ENCODE data around the gene GSG1L.
"Not testable (repeated sequence)": the region's sequence is repeated elsewhere in the genome, so short reads cannot be mapped to it uniquely, and the experiment has no call there.

Gene GSG1L

DNA sequence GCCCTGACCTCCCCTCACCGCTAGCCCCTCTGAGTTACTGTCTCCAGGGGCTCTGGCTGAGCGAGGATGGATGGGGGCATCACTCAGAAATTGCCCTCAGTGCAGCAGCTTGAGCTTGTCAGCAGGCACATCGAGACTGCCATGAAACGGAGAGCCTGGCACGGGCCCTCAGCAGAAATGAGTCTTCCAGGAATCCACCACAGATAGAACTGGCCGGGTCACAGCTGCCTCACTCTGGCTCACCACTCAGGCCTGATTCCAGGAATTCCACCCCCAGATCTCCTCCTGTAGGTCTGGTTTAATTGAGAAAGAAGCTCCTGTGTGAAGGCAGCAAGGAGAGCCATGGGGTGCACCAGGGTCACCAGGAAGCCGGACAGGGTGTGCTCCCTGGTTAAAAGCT lies 85.5 kb downstream of the GSG1L start:
- peak; percentile 9 for DNase-seq

DNA sequence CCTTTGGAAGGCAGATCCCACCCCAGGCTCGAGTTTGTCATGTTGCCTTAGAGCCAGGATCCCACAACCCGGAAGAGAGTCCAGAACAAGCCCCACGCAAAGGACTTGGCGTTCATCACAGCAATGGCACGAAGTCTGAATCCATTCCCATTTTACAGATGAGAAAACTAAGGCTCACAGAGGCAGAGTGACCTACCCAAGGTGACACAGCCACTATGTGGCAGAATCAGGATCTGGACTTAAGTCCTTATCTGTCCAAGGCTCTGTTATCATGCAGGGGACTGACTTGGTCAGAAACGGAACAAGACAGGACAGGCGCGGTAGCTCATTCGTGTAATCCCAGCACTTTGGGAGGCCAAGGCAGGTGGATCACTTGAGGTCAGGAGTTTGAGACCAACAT lies 86.5 kb downstream of the GSG1L start:
- DNase-seq: no peak

DNA sequence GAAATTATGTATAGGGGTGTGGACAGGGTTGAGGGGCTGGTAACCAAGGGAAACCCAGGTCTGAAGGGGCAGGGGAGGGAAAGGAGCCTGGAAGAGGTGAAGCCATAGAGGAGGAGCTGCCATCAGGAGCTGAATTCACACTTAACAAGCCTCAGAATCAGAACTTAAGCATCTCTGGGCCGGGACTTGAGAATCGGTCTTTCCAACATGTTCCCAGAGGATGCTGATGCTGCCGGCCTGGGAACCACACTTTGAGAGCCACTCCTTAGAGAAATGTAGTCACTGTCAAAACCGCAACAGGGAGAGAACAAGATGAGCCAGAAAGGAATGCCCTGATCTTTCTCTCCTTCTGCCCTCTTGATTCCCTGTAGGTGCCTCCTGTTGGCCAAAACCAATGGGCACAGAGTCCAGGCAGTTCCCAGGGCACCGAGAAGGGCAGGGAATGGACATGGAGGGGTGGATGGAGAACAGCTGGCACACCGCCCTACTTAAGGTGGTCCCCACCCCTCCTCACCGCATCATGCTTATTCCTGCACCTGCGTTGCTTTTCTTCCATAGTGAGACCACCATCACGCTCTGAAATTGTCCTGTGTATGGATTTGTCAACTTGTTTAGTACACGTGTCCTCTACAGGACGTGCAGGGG lies 88.5 kb downstream of the GSG1L start:
- no peak for DNase-seq

DNA sequence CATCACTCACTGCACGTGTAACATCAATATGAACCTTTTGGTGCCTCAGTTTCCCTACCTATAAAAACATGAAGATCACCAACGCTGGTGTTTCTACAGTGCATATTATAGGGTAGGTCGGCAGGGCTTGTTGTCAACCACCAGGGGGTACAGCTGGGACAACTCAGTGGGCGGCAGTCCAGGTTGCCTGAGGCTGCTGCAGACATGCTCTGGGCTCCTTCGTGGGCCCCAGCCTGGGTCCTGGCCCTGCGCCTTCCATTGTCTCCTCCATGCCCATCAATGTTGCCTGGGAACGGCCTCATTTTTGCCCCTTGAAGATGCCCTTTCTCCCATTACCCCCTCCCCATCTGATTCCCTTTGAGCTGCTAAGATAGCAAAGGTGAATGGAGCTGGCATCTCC lies 89.8 kb downstream of the GSG1L start:
- no peak for DNase-seq

DNA sequence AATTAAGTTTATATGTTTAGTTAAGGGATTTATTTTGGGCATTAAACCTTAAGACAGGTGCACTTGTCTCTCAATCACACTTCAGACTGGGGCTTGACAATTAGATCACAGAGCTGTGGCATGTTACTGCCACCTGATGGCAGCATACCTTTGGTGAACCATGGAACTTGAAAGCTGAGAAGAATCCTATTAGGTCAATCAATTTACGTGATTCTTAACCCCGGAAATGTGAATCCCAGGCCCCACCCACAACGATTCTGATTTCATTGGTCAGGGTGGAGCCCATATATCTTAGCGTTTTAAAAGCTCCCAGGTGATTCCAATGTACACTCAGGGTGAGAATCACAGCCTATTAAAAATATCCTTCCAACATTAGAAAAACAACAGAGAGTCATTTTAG lies 91.0 kb downstream of the GSG1L start:
- DNase-seq: peak; percentile 9

DNA sequence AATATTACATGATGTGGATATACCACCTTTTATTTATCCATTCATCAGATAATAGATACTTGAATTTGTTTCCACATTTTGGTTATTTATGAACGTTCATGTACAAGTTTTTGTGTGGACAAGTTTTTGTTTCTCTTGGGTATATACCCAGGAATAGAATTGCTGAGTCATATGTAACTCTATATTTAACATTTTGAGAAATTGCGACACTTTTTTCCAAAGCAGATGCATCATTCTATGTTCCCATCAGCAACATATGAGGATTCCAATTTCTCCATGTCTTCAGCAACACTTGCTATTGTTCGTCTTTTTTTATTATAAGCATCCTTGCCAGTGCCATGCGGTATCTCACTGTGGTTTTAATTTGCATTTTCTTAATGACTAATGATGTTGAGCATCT lies 93.9 kb downstream of the GSG1L start:
- peak; percentile 42 for DNase-seq

DNA sequence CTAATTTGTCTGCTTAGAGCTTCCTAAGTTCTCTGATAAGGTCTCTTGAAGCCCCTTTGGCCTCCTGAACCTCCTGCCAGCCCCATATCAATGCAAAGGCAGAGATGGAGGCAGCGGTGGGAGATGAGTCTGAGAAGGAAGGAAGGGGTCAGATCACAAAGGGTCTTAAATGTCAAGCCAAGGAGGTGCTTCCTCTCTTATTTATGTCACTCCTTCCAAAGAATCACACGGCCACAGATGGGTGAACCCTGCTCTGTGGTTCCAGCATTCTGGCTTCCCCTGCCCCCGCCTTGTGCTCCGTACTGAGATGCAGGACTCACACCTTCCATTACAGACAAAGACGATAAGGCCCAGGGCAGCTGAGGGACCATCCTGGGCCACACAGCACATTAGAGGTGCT lies 96.3 kb downstream of the GSG1L start:
- no peak for DNase-seq

DNA sequence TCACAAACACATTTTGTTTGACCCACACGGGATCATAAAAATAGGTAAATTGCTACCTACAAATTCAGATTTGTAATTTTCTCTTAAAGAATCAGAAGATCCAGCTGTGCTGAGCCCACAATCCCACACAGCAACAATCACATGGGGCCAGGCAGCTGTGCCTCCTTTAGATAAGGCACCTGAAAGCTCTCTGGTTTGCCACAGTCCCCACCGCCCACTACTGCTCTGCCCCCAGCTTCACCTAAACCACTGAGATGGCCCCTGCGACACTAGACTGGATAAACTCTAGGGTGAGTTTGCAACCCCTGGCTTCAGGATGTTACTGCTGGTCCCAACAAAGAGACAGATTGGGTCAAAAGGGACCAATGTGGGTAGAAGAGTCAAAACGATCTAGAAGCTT lies 96.8 kb downstream of the GSG1L start:
- DNase-seq: no peak

DNA sequence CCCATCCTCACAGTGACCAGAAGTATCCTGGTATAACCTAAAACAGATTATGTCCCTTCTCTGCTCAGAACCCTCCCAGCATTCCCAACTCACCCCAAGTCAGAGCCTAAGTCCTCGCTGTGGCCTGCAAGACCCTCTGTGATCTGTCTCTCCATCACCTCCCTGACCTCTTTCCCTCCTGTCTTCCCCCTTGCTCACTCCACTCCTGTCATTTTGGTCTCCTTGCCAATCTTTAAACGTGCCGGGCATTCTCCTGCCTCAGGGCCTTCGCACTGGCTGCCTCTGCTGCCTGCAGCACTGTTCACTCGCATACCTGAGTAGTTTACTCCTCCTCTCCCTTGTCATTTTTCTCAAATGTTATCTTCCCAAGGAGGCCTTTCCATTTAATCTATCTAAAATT lies 97.7 kb downstream of the GSG1L start:
- DNase-seq: no peak

DNA sequence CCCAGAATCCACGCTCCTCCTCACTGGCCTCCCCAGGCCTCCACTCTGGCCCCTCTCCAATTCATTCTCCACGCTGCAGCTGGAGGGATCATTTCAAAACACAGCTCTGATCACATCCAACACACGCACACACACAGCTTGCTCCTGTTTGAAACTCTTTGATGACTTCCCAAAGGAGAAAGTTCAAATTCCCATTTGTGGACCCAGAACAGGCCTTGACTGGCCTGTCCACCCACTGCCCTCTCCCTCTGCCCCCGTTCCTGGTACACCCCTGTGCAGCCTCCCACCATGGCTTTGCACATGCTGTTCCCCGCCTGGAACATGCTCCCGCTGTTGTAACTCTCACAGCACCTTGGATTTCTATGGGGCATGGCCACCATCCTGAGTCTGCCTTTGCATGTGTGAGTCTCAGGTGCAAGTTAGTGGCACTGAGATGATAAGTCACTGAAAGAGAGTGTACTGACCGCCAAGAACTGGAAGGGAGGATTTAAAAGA lies 100.0 kb downstream of the GSG1L start:
- no peak for DNase-seq

DNA sequence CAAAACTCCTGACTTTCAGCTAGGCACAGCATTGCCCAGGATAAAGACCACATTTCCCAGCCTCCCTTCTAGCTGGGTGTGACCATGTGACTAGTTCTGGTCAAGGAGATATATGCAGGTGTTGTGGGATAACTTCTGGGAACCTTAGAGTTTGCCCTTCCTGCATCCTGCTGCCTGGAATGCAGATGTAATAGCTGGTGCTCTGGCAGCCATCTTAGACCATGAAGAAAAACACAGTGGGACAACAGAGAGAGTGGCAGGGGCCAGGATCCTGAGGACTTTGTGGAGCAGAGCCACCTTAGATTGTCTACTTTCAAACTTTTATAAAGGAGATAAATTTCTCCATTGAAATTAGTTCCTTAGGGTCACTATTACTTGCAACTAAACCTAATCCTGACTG lies 101.3 kb downstream of the GSG1L start:
- DNase-seq: no peak

DNA sequence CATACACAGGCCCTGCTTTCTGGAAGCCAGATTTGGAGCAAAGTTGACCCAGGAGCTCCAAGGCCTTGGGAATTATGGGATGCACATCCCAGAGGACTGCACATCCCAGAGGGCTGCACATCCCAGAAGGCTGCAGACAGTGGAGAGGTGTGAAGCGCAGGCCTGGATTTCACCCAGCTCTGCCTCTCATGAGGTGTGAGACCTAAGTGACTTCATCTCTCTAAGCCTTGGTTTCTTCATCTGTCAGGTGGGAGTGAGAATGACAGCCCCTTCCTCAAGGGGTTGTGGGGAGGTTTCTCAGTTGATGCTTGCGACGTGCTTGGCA lies 102.3 kb downstream of the GSG1L start:
- no peak for DNase-seq

DNA sequence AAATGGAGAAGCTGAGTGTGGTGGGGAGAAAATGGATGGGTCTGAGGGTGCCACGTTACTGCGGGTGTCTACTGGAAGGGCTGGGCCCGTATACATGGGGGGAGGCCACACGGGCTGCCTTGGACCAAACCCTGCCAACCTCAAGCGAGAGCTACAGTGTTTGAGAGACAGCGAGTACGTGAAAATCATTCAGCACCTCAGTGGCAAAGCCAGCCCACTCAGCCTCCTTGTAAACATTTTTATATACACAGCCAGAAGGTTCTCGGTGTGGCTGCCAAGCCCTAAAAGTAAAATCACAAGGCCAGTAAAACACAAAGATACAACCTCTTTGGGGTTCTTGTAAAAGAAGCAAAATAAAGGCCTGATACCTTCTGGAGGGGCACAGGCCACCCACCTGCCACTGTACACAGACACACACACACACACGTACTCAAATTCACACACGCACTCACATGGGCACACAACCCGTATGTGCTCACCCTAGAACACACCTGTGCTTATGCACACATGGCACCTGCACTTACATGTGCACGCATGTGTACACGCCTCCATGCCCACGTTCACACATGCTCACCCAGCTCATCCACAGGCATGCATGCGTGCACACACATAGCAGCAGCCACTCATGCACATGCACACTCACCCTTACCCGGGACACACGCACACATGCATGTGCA lies 102.8 kb downstream of the GSG1L start:
- DNase-seq: no peak

DNA sequence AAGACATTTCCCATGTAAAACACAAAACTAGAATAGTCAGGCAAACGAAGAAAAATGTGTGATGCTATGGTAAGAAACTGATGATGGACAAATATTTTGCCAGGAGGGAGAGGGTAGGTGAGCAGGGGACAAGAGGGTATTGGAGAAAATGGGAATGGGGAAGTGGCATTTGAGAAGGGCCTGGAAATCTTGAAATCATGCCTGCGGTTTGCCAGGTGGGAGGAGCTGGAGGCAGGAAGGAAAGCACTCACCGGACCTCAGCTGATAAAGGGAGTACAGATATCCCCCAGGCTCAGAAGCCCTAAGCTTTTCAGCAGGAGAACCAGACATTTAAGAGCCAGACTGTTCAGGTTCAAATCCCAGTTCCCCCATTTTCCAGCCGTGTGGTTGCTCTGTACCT lies 103.6 kb downstream of the GSG1L start:
- DNase-seq: no peak

DNA sequence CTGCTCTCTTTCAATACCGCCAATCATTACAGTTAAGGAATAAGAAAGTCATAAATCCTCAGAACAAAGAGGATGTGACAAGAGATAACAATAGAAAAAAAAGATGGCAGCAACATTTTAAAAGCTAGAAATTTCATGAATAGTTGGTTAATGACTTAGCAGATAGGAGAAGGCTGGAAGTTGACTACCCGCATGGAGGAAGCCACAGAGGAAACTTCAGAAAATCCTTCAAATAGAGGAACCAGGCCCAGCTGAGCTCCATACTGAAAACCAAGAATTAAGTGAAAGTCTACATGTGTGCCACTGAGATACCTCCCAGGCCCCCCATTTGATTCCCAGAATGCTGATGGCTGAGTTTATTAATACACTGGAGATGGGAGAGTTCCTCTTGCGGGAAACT lies 109.3 kb downstream of the GSG1L start:
- DNase-seq: no peak

DNA sequence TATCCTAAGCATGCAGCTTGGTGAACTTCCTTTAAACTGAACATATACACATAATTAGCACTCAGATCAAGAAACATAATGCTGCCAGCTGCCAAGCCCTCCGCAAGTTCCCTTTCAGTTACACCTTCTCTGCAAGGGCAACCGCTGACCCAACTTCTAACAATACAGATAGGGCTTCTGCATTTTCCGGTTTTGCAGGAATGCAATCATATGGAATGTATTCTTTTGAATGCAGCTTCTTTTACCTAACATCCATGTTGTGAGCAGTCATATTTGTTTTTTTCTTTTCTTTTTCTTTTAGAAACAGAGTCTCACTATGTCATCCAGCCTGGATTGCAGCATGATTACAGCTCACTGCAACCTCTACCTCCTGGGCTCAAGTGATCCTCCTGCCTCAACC lies 110.7 kb downstream of the GSG1L start:
- no peak for DNase-seq

DNA sequence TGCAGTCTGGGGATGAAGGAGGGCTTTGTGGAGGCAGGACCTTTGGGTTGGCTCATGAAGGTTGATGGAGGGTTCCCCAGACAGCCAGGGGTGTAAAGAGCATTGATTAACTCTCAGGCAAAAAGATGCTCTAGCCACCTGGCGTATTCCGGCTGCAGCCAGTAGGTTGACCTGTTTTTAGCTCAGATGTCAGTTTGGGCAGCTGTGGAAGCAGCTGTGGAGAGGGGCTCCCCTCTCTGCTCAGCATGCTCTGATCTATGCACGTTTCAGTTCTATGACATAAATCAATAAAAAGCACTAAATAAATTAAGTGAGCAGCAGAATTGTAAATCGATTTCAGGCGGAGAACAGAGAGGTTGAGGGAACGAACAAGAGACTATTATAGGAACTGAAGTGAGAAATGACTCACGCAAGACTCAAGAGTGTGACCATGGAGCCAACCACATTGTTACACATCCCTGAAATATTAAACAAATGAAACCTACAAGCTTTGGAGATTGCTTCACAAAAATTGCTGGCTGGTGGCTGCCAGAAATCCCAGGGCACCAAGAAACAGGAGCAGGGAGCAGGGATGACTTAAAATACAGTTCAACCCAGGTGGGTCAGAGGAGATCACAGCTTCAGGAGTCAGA lies 111.9 kb downstream of the GSG1L start:
- peak; percentile 33 for DNase-seq

DNA sequence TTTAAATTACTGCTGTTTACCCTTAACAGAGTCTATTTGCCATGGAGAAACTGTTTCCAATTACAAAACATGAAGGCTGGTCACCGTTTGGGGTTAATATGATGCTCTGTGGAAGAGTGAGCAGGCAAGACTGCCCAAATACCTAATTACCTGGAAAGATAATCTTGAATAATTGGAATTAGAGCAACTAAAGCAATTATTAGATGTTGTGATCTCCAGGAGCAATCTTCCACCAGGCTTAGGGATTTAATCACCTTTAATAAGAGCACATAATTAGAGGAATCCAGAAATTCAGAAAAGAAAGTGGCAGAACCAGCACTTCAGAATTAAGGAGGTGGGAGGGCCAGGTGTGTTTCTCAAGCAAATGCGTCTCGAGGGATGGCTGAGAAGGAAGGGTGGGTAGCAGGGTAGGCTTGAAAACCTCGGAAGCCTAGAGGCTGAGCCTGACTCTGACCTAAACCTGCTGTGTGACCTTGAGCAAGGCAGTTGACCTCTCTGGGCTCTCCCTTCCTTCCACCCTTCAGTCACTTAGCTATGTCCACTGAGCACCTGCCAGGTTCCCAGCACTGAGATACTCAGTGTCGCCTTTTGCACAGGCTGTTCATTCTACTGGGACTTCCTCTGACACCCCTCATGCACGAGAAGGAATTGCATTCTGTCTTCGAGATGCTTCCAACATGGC lies 113.2 kb downstream of the GSG1L start:
- DNase-seq: no peak

DNA sequence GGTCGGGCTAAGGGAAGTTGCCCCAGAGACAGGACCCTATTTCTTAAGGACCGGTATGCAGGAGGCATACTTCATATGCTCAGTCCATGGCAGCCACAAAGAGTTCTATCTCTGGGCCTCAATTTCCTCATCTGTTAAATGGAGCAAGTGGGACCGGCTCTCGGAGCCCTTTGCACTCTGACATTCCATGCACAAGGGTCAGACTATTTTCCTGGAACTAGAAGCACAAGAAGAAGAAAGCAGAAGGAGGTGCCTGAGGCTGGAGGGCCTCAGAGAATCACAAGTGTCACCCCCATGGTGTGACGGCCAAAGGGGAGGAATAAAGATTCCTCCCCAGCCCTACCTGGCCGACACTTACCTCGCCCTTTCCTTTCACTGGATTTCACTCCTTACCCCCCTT lies 115.8 kb downstream of the GSG1L start:
- DNase-seq: no peak

DNA sequence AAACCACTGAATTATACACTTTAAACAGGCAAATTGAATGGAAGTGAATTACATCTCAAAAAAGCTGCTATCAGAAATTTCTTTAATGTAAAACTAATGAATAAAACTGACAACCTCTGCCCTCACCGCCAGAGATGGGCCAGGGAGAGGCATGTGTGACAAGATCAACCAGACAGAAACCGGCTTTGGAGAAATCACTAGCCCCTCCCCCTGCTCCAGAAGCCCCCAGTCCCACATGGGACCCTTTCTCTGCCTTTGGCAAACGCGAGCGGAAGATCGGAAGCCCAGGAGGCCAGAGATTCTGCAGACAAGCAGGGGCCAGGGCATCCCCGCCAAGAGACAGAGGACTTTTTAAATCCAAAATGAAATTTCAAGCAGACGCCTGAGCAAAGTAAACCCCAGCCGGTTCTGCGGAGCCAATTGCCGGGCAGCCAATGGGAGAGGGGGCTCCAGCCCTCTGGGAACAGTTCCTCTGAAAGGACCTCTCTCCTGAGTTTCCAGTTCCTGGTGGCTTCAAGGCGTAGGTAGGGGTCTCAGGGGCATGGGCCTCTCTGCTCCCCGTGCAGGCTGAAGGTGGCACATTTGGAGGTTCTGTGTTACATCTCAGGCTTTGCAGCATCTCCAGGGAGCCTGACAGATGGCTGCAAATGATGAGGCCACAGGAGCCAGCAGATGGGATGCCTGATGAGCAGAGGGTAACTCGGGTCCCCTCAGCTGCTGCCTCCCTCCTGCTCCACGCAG lies 118.1 kb downstream of the GSG1L start:
- DNase-seq: no peak

DNA sequence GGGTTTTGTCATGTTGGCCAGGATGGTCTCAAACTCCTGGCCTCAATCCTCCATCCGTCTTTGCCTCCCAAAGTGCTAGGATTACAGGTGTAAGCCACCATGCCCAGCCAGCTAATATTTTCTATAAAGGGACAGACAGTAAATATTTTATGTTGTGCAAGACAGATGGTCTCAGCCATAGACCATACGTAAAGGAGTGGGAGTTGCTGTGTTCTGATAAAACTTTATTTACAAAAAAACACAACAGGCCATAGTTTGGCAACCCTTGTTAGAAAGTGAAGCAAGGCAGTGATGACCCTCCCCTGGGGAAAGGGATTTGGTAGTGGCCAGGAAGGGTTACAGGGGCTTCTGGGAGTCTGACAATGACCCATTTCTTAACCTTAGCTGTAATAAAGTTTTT lies 119.7 kb downstream of the GSG1L start:
- DNase-seq: no peak

DNA sequence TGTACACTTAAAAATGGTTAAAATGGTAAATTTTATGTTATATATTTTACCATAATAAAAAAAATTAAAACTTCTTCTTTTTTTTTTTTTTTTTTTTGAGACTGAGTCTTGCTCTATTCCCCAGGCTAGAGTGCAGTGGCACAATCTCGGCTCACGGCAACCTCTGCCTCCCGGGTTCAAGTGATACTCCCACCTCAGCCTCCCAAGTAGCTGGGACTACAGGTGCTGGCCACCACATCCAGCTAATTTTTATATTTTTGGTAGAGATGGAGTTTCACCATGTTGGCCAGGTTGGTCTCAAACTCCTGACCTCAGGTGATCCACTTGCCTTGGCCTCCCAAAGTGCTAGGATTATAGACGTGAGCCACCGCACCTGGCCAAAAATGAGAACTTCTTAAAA lies 121.4 kb downstream of the GSG1L start:
- DNase-seq: not testable (repeated sequence)

DNA sequence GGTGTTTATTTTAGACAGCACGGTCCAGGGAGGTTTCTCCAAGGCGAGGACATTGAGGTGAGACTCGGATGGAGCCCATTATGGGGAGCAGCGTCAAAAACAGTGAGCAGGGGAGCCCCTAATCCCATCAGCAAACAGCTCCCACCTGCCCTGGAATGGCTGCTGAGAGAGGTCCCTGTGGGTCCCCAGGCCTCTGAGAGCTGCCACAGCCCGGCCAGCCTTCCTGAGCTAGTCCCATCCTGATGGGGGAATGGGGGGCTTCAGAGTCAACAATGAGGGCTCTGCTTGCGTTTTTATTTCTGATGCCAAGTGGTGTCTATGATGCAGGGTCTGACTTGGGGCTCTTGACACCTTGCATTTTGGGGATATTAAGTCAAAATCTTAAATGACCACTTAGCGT lies 128.4 kb downstream of the GSG1L start:
- no peak for DNase-seq
